DMS114 treated with DMSO at 0.1 percent for 48 hours (cell line): Measurements from ENCODE around the gene LCN12.

ENCODE experiments used
- DNase-seq: peaks from one replicate; lab custom pipeline; 2025; ENCODE audit not compliant: unreplicated experiment; lab: John Stamatoyannopoulos, UW

LCN12 gene

DNA sequence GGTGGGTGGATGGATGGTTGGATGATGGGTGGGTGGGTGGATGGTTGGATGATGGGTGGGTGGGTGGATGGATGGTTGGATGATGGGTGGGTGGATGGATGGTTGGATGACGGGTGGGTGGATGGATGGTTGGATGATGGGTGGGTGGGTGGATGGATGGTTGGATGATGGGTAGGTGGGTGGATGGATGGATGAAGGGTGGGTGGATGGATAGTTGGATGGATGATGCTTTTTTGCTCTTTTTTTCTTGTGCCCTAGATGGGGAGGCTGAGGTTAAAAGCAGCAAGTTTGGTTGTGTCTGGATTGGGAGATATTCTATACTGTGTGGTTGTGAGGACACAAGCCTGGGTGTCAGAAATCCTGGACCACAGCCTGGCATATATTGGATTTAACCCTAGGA, 5.4 kb downstream of the LCN12 start:
- DNase-seq, result no peak

DNA sequence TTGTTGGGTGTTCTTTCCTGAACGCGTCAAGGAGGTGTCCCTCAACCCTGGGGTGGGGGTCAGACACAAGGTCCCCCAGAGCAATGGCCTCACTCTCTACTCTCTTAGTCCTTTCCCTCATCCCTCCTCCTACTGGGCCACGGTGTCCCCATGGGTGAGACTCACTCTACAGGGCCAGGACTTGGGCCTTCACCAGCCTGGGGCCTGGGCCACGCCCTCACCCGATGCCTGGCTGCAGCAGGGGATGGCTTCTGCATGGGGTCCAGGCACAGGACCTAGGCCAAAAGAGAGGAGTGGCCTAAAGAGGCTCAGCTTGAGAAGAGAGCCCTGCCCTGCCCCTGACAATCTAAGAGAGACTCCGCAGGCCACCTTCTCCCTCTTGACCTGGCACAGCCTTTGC, 5.8 kb downstream of the LCN12 start:
- no peak for DNase-seq

DNA sequence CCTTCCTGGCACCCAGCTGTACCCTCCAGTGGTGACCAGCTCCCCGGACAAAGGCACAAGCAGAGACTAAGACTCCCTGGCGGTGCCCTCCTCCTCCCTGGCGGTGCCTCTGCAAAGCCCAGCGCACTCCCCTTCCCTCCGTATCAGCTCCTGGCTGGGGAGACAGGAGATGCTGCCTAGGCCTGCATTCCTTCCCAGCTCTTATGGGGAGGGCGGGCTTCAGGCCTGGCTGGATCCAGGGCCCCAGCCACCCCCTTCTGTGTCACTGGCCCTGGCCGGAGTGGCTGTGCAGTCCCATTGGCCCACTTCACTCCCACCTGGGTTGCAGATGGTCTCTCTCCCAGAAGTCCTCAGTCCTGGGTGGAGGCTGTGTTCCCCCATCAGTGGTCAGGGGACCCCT, 6.4 kb downstream of the LCN12 start:
- DNase-seq, result no peak

DNA sequence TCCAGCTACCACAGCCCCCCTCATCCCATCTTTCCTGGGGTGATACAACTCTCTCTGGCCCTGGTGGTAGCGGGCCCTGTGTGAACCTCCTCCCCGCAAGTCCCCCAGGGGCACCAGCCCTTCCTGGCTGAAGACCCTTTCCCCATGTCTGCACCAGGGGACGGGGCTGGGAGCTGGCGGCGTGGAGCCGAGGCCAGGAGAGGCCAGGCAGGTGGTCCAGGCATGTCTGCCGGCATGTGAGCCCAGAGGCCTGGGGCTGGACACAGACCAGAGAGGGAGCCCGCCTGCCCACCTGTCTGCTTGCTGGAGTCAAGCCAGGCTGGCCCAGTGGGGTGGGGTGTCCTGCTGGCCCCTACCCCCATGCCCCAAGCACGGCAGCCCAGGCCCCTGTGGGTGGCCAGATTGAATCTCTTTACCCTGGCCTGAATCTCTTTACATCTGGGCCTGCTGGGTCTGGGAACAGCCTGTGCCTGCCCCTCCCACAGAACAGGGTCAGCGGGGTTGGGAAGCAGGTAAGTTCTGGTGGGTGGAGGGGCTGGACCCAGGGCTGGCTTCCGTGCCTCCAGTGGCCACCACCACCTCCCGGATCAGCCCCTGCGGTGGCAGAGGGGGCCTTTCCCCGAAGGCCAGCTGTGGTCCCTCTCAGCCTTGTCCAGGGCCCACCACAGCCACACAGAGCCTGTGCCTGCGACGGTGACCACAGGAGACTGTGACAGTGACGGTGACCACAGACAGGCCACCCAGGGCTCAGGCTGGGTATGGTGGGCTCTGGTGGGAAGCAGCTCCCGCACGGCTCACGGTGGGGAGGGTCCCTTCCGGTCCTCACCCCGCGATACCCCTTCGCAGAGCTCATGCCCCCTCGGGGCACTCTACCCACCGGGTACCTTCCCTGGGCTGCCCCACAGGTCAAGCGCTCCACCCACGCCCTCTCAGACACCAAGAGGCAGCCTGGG, 7.1 kb downstream of the LCN12 start:
- no peak for DNase-seq

DNA sequence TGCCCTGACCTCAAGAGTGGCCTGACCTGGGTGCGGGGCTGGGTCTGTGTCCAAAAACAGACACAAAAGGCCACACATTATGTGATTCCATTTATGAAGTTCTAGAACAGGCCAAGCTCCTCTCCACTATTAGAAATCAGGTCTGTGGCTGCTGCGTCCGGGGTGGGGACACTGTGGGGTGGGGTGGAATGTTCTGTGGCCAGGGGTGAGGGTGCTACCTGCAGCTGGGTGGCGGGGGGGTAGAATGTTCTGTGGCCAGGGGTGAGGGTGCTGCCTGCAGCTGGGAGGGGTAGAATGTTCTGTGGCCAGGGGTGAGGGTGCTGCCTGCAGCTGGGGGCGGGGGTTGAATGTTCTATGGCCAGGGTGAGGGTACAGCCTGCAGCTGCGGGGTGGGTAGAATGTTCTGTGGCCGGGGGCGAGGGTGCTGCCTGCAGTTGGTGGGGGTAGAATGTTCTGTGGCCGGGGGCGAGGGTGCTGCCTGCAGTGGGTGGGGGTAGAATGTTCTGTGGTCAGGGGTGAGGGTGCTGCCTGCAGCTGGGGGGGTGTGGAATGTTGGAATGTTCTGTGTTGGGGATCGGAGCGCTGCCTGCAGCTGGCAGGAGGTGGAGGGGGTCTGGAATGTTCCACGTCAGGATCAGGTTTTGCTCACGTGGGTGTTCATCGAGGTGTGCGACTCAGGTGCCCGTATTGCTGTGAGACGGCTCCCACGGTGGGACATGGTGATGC, 8.3 kb downstream of the LCN12 start:
- DNase-seq, result no peak

DNA sequence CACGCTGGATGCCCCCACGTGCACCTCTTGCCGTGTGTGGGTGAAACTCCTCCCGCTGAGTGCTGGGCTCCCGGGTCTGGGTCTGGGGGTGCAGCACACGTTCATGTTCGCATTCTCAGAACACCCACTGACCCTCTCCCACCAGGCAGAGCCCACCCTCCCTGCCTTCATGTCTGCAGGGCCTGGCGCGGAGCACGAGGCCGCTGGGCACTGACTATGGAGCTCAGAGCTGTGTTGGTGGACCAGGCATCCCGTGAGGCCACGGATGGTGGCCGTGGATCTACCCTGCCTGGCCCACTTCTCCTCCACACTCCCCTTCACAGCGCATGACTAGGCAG, 8.8 kb downstream of the LCN12 start:
- DNase-seq, result no peak

DNA sequence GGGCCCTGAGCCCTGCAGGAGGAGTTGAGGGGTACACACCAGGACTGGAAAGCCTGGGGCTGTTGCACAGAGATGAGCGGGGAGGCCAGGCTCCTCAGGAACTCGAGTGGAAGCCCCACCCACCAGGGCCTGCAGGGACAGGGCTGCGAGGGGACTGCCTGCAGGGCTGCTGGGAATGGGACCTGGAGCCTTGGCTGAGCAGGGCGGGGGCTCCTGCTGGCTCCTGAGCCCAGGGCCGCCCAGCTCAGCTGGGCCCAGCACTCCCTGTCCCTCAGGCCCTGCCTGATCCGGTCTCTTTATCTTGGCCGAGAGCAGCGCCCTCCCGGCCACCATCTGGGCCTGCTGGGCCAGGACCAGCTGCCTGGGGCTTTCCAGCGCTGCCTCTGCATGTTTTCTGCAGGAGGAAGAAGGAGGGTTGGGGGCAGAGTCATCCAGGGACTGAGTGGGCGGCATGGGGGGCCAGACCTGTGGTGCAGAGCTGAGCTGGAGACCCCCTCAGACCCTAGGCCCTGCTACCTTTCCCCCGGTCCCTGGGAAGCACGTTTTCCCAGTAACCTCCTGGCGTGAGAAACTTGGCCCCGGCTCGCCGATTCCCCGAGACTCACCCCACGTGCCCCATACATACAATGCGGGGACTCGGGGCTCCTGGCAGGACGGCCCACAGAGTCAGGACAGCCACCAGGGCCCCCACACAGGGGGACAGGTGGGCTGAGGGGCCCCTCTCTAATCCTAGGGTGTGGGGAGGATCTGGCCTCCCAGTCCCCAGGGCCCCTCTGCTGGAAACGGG, 9.4 kb downstream of the LCN12 start:
- no peak for DNase-seq

DNA sequence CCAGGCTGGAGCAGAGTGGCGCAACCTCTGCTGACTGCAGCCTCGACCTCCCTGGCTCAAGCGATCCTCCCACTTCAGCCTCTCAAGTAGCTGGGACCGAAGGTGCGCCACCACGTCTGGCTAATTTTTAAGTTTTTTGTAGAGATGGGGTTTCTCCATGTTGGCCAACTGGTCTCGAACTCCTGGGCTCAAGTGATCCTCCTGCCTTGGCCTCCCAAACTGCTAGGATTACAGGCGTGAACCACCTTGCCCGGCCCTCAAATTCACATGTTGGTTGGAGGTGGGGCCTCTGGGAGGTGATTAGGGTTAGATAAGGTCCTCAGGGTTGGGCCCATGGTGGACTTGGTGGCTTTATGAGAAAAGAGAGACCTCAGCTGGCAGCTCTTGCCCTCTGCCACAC, 10.1 kb downstream of the LCN12 start:
- no peak for DNase-seq

DNA sequence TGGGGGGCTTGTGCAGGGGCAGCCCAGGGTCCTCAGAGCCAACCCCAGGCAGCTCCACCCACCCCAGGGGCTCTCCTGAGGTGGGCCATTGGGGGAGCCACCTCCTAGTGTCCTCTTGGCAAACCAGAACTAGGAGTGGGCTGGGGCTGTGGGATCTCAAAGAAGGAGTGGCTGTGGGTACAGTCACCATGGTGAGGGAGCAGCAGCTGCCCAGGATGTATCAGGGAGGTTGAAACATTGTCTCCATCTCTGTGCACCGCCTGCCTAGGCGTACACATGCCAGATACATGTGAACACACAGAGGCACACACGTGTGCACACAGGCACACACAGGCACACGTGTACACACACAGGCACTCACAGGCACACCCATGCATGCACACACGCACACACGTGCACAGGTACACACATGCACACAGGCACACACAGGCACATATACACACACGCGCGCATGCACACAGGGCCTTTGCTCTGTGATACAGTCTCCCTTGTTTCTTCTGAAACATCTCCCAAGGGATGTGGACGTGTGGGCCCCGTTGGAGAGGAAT, 10.7 kb downstream of the LCN12 start:
- no peak for DNase-seq

DNA sequence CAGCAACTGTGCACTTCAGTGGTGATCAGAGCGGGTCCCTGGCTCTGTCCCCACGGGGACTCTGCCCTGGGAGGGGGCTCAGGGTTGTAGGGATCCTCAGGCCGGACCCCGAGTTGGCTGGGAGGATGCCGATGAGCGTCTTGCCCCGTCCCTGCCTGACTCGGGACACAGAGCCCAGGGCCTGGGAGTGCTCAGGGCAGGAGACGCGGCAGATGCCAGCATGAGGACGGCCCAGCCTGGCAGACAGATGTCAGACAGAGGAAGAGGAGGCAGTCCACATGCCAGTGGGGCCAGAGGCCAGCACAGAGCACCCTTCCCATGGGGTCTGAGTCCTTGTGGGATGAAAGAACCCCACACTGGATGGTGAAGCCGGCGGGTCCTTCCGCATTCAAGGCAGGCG, 11.3 kb downstream of the LCN12 start:
- DNase-seq, result no peak

DNA sequence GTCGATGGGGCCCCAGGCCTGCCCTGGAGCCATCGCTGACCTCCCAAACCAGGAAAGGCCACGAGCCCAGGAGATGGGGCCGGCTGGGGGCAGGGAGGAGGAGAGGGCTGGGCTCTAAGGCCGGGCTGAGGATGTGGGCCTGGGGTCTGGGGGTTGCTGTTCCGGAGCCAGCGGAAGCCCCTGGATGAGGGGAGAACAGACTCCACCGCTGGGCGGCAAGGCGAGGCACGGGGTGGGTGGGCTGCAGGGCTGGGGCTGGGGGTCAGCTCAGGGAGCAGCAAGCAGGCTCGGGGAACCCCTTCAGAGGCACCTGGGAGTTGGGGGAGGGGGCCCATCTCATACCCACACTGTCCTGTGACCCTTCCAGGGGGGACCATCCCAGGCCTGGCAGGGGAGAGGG, 11.7 kb downstream of the LCN12 start:
- no peak for DNase-seq

DNA sequence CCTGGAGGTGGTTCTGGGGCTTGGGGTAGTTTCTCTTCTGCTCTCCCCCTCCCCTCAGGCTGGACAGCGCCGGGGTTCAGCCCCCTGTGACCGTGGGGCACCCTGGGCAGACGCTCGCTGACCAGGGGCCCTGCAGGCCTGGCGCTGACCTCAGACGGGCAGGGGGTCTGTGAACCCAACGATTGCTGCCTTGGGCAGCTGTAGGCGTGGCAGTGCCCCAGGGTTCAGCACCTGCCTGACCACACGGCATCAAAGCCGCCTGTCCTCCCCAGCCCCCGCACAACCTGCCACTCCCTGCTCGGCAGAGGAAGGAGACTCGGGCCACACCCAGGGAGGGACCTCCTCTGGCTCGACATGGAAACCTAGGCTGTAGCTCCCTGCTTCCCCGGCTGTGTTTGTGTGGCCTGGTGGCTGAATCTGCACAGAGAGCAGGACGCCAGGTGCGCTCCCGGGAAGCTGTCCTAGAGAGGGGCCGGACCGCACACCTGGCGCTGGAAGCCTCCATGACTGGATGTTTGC, 12.2 kb downstream of the LCN12 start:
- no peak for DNase-seq

DNA sequence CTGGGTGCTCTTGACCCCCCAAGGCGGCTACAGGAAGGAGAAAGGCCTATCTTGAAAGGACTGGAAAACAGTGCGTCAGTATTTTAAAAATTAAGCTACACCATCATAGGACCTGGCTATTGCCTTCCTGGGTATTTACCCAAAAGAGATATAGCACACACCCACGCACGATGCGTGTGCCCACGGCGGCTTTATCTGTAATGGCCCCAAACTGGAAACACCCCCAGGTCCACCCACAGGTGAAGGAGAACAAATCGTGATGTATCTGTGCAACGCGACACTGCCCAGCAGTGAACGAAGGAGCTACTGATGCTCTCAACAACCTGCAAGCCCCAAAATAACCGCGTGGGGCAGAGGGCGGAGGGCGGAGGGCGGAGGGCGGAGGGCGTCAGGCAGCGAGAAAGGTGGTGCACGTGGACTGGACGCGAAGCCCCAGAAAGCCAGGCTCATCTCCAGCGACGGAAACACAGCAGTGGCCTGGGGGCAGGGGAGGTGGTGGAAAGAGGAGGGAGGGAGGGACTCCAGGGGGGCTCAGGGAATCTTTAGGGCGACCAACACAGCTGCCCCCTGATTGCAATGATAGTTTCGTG, 12.9 kb downstream of the LCN12 start:
- DNase-seq, result no peak

DNA sequence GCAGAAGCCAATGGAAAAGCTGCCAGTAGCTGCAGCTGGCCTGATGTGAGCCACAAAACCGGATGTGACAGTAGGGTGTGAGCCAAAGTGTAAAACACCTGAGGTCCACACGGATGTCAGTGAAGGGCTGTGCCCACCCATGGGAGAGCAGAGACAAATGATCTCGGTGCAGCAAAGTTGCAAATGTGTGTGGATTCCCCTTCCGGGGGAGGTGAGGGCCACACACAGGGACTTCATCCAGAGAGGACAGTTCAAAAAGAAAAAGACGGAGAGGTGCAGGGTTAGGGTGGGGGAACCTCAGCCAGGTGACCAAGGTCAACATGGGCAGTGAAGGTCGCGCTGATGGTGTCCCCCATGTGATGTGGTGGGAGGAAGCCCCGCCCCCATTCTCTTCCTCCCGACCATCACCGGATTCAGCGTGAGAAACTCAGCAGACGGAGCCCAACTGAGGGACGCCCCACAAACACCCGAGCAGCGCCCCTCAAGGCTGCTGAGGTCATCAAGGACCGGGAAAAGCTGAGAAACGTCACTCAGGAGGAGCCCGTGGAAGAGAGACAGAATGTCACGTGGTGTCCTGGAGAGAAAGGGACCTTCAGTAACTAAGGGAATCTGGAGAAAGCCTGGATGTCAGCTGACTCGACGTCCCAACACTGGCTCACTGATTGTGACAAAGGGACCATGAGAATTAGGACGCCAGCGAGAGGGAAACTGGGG, 13.9 kb downstream of the LCN12 start:
- no peak for DNase-seq

DNA sequence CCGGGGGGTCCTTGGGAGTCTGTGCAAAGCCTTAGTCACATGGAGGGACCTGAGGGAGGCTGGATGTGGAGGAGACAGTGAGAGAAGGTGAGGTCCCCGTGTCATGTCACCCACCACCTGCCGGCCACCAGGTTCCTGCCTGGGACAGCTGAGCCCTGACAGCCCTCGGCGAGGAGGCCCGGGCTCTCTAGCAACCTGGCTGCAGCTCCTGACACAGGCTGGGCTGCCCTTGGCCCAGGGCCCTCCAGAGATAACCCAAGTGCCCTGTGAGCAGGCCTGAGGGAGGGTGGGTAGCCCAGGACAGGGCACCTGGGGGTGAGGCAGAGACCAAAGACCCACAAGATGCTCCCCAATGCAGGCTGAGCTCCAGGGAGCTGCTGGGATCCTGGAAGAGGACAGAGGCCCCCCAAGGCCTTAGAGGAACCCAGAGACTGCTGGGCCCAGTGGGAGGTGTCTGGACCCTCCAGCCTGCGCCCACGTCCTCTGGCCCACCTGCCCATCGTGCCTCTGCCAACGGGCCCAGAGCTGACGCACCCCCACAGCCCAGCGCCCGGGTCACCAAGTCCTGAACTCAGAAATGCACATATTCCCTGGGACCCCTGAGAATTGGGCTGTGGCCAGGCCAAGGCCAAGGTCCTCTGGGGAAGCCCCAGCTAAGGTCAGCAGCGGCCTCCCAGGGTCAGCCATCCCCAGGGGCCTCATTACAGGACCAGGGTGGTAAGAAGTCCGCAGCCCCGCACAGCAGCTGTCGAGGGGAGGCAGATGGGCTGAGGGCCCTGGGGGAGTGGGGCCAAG, 16.5 kb downstream of the LCN12 start:
- no peak for DNase-seq

DNA sequence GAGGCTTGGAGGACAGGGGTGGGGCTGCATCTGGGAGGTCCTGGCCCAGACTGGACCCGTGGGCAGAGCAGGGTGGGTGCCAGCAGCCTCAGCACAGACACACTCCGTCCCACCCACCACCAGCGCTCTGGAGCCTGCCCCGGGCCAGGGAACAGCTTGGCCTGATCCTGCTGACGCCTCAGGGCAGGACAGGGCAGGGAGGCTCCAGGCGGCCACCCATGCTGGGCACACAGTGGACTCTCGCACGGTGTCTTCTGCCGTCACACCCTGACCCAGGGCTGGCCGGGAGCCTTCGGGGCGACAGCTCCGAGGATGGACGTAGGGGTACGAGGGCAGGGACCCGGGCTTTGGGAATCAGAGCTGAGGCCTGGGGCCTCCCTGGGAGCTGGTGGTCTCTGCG, 17.1 kb downstream of the LCN12 start:
- no peak for DNase-seq

DNA sequence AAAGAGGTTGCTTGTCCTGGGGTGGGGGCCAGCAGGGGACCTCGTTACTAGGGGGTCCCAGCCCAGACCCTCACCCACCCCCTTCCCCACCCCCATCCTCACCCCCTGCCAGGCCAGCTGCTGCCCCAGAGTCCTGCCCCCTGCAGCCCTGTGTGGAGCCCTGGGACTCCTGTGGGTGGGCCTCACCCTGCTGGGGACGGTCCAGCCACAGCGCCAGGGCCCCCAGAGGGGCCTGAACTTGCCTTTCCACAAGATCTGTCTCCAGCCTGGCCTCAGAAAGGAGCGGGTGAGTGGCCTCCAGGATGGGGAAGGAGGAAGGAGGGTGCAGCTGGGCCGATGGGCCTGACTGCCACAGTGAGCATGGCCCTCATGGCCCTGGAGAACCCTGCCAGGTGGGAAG, 17.7 kb downstream of the LCN12 start:
- DNase-seq, result no peak

DNA sequence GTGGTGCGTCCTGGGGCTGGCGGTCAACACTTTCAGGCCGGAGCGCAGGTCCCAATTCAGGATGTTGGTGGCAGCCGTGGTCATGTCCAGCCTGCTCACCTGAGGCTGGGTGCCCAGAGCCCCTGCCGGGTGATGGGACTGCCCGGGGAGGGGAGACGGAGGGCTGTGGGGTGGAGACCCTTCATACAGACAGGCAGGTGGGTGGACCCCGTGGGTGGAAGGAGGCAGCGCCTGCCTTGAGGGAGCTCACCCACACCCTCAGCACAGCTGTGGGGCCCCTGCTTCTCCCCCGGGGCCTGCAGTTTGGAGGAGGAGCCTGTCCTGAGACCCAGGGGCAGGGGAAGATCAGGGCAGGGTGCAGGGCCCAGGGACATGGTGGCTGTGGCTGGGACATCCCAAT, 18.3 kb downstream of the LCN12 start:
- DNase-seq, result no peak

DNA sequence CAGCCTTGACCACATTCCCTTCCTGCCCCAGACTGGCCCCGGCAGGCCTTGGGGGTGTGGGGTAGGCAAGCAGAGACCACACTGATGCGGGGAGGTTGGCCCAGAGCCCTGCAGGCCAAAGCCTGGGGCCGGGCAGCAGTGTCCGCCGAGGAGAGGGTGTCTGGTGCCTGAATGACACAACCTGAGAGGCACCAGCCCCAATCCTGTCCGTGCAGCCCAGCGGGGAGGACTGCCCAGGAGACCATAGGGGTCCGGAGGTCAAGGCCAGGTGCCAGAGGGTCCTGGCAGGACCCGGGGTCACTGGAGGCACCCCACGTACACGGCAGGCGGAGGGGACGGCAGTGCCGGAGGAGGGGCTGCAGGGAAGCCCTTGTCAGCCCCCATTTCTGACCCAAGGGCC, 19.7 kb downstream of the LCN12 start:
- no peak for DNase-seq
